Hippocampal formation (tissue), 2 donors: ENCODE data around the gene SDCBP2.

Experiments used
- DNase-seq, 2 donors: peaks; one replicate each; lab custom pipeline; 2025; lab: John Stamatoyannopoulos, UW

SDCBP2 gene

DNA sequence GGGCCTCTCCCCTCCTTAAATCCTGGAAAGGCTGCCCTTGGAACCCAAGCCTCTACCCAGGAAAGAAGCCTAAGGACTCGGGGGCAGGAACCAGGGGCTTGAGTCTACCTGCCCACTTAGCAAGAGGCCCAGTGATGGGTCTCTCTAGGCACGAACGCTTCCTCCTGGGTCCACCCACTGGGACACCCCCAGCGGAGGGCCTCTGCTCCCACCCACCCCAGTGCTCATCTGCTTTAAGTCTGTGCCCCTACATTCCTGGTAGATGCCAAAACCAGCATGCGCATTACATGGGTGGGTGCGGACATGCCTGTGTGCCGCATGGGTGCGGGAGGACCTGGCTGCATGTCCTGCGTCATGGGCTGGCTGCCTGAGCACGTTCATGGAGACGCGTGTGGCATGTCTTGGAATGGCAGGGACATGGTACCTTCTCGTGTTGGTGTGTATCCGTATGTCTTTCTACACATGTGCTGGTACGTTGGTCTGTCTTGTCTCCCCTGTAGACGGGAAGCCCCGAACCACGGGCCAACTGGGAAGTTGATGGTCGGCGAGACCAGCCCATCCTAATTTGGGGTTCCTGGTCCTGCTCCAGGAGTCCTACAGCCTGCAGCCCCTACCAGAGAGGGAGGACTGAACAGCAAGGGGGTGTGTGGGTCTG, 33.5 kb downstream of the SDCBP2 start:
- DNase-seq, result no peak

- no peak for DNase-seq
Measured at GRCh38 chr20:1294497-1294896, 34.4 kb downstream of the SDCBP2 start.

- no peak for DNase-seq
Measured at GRCh38 chr20:1293641-1294379, 35.1 kb downstream of the SDCBP2 start.

- DNase-seq, result no peak
Measured at GRCh38 chr20:1292620-1293019, 36.3 kb downstream of the SDCBP2 start.

GRCh38 chr20:1291191-1291741, 37.7 kb downstream of the SDCBP2 start:
- peak in 1 of 2 donors; percentile 42 for DNase-seq

DNA sequence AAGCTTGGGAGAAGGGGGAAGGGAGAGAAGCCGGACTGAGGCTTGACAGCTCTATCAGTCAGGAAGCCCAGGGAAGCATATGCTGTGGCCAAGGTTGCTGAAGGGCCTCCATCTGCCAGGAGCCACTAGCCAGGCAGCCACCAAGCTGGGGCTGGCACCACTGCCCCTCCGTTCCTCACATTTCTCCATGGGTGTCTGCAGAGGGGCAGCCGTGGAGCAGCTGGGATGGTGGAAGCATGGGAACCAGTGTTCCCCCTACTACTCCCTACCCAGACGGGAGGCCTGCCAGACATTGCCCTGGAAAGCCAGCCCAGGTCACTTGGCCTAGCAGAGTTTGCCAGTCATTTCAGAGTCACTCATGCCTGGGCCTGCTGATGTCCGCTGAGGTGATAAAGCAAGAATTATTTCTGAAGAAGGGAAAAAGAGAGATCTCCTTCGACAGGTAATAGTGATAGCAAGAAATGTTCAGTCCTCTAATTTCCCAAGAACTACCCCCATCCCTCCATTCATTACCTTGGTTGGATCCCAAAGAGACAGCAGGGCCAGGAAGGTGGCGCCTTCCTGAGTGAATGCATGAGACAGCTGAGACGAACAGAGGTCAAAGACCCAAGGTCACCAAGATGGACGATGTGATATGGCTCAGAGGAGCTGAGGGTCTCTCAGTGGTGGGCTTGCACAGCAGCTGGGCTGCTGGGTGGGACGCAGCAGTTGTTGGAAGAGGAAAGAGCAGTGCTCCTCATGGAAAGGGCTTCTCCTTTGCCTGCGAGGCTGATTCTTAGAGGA, 41.0 kb downstream of the SDCBP2 start:
- DNase-seq, result no peak

GRCh38 chr20:1287306-1287705, 41.6 kb downstream of the SDCBP2 start:
- DNase-seq, result no peak

GRCh38 chr20:1286267-1287024, 42.5 kb downstream of the SDCBP2 start:
- no peak for DNase-seq

DNA sequence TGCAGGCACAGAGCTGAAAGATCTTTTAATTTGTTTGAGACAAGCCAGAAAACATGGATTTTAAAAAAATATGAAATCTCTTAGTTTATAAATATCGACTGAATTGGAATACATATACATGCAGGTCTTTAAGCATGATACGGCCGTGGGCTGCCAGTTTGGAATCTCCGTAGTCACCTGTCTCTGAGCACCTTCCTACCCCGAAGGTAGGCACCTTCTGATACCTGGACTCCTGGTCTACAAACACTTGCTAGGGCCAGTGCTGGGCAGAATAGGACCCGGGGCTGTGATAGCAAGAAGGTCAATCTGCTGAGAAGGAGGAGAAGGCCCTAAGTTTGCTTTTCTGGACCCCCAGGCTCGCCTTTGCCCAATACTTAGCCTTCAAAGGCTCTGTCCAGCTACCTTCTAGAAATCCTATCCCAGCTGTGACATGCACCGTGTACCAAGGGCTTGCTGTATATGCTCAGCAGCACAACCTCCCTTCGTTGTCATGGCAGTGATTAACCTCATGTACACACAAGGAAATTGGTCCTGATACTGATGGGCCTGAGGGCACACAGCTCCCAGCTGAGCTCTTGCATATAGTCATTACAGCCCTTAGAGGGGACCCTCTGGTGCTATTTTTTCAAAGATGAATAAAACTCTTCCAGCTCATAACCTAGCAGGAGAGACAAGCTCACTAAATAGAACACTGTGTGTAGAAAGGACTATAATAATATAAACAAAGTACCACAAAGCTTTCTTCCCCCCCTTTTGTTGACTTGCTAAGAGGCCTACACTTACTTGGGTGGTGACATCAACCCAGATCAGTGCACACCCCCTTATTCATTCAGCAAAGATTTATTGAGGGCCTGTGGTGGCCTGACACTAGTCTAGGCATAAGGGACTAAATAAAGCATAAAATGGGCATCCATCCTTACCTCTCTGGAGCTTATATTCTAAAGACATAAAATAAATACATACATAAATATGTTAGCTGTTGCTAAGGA, 45.1 kb downstream of the SDCBP2 start:
- no peak for DNase-seq

DNA sequence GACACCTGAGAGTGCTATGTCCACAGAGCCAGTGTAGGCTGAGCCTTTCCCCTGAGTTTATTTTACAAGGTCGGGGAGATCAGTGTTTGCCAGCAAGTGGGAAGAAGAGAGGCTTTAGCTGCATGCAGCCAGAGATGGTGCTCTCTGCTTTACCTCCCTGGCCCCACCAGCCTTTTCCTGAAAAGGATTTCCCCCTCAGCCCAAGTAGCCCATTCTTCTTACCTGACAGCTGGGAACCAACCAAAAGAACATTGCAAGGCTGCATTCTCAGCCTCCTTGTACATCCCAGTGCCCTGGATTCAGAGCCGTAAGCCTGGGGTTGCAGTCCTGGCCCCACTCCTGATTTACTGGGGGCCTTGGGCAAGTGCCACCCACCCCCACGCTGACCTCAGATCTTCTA, 46.0 kb downstream of the SDCBP2 start:
- DNase-seq, result no peak

DNA sequence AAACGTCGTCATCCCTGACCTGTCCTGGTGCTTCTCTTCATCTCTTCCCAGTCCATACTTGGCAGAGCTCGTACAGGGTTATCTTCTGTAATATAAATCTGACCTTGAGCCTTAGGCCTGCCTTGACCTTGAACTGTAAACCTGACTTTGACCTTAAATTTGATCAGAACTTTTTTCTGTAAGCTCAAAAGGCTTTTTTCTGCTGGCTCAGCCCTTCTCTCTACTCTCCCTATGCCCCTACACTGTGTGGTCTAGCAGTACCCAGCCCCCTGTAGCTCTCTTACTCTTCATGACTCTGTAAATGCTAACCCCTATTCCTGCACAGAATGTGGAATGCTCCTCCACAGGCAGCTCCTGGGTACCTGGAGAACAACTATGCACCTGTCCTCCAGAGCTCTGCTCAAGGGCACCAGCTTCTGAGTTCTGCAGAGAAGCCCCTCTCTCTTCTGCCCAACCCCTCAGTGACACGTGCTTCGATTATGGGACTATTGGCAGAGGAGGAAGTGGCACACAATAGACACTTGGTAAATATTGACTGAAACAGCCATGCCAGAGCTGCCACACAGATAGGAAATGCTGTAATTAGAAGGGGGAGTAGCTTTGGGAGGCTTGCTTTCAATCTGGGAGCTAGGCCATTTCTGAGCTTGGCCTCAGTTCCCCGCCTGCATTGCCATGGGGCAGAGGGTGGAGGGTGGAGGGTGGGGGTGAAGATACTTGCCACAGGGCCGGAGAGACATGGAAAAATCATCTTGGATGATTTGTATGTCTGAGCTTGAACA, 47.5 kb downstream of the SDCBP2 start:
- no peak for DNase-seq

GRCh38 chr20:1280195-1281102, 48.5 kb downstream of the SDCBP2 start:
- DNase-seq, result no peak

GRCh38 chr20:1278993-1279392, 49.9 kb downstream of the SDCBP2 start:
- DNase-seq, result no peak

- DNase-seq, result no peak
Measured at GRCh38 chr20:1277529-1278322, 51.2 kb downstream of the SDCBP2 start.

DNA sequence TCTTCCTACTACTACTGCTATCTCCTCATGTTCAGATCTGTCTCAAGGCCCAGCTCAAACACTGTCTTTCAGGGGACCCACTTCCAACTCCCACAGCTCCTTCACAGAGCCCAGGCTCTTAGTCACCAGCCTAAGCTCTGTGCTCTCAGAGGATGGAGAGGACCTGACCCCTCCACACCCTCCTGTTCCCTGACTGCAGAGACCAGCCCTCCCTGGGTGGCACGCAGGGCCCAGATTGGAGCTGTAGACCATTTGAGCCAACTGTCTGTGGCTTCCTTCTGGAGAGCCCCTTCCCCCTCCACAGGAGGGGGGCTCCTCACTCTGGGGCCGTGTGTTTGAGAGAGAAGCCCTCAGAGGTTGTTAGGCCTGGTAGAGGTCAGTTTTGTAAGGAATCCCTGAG, 53.0 kb downstream of the SDCBP2 start:
- DNase-seq, result no peak

DNA sequence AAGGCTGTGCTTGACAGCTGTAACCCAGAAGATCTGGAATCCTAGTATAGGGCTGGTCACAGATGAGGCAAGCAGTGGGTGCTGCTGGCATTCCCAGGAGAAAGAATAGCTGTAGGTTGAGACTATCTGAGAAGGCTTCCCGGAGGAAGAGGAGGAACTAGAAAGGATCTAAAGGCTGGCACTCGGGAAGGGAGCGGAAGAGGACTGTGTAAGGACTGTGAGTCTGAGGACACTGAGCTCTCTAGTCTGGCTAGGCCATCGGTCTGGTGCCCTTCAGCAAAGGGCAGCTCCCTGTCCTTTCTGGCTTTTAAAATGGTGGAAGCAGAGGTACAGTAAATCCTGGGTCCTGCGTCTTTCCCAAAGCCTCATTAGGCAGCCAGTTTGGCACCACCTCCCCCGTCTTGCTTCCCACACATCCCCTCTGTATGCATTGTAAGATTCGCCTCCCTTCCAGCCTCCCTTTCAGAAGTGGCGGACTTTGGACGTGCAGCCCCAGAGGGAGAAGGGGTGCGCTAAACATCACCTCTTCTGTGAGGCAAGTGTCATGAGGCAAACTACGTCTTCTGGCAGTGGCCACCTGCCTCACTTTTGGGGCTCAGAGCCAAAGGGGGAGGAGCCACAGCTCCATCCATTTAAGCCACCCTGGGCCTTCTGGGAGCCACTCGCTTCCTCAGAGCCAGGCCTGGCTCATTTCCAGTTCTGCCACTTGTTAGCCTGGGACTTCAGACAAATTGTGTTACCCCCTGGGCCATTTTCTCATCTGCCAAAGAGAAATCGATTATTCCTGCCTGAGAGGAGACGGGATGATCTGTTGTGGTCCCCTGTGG, 54.2 kb downstream of the SDCBP2 start:
- DNase-seq, result no peak

DNA sequence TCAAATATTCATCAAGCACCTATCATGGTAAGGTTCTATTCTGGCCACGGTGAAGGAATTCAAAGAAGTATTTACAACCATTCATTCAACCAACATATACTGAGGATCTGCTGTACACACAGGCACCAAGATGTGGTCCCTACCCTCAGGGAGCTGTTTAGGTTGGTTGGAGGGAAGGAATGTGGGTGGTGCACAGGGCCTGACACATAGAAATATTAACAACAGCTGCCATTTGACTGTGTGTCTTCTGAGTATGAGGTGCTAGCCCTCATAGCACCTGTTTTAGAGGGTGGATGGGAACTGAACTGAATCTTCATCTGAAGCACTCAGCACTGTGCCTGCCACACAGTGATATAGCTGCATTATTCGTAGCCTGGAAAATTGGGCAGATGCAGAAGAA, 55.6 kb downstream of the SDCBP2 start:
- no peak for DNase-seq
